CD14-positive monocyte (primary cell): ENCODE results near the gene CCDC149. TPM values are rescaled to one million over a fixed set of nuclear protein-coding genes. Genes with fewer than 3 reads are reported as not detected.

Experiments used
- DNase-seq, 3 donors: peaks; one replicate each; pipeline ENCODE4 v3.0.0-alpha.2; 2011 to 2022
- H2AFZ ChIP-seq: 2 replicates; pipeline ENCODE4 v1.6.0; 2012; ENCODE audit warnings: mild to moderate bottlenecking, low read depth, low read length, inconsistent platforms; ENCODE audit not compliant: insufficient read depth, poor library complexity, severe bottlenecking
- H3K27ac ChIP-seq, 2 donors: 1 replicate in 1 of 2; 2 replicates in 1 of 2; pipeline ENCODE4 v1.5.1; 2012 to 2013; ENCODE audit warnings: low read length in 2 of 2, control low read depth in 1 of 2, inconsistent platforms in 1 of 2, low read depth in 1 of 2, mild to moderate bottlenecking in 1 of 2
- H3K27me3 ChIP-seq, 2 donors: one replicate each; pipeline versions ENCODE4 v1.6.0 to v1.6.1; 2011 to 2013; ENCODE audit warnings: low read length in 2 of 2; ENCODE audit not compliant: control insufficient read depth in 2 of 2, insufficient read depth in 2 of 2
- H3K36me3 ChIP-seq, 2 donors: replicated peaks in 1 of 2; 1 replicate in 1 of 2; 2 replicates in 1 of 2; pipeline versions ENCODE4 v1.5.1 to v1.6.1; 2012 to 2013; ENCODE audit warnings: low read length in 2 of 2, control low read depth in 1 of 2, inconsistent platforms in 1 of 2, mild to moderate bottlenecking in 1 of 2; ENCODE audit not compliant: insufficient read depth in 2 of 2, control insufficient read depth in 1 of 2
- H3K4me1 ChIP-seq, 2 donors: 1 replicate in 1 of 2; 2 replicates in 1 of 2; pipeline versions ENCODE4 v1.5.1 to v1.6.1; 2012 to 2013; ENCODE audit warnings: low read length in 2 of 2, control low read depth in 1 of 2, inconsistent platforms in 1 of 2, mild to moderate bottlenecking in 1 of 2, moderate library complexity in 1 of 2; ENCODE audit not compliant: insufficient read depth in 2 of 2, control insufficient read depth in 1 of 2
- H3K4me2 ChIP-seq: replicated peaks from 2 replicates; pipeline ENCODE3; 2012; ENCODE audit warnings: low read length, moderate library complexity, mild to moderate bottlenecking; ENCODE audit not compliant: poor library complexity, severe bottlenecking; ENCODE audit errors: extremely low read depth
- H3K4me3 ChIP-seq, 3 experiments: fragments of 200-600 bp in 1 of 3; sonication (generic) in 1 of 3; replicated peaks in 1 of 3; 1 replicate in 2 of 3; 2 replicates in 1 of 3; pipeline ENCODE4 v1.5.1; 2011 to 2013; ENCODE audit warnings: low read length in 3 of 3, mild to moderate bottlenecking in 3 of 3, control low read depth in 2 of 3, low read depth in 2 of 3, inconsistent platforms in 1 of 3, moderate library complexity in 1 of 3
- H3K79me2 ChIP-seq: 2 replicates; pipeline ENCODE4 v1.6.0; 2012; ENCODE audit warnings: mild to moderate bottlenecking, control low read depth, inconsistent platforms, low read length, moderate library complexity; ENCODE audit not compliant: insufficient read depth
- H3K9ac ChIP-seq: 2 replicates; pipeline ENCODE4 v1.6.0; 2017; ENCODE audit warnings: low read length, mild to moderate bottlenecking; ENCODE audit not compliant: insufficient read depth, poor library complexity, severe bottlenecking
- H3K9me3 ChIP-seq, 2 donors: replicated peaks in 1 of 2; 1 replicate in 1 of 2; 2 replicates in 1 of 2; pipeline versions ENCODE4 v1.5.1 to v1.6.1; 2012 to 2013; ENCODE audit warnings: low read length in 2 of 2, control low read depth in 1 of 2; ENCODE audit not compliant: control insufficient read depth in 1 of 2, insufficient read depth in 1 of 2
- H4K20me1 ChIP-seq: 2 replicates; pipeline ENCODE4 v1.6.0; 2012; ENCODE audit warnings: mild to moderate bottlenecking, low read length, control low read depth, moderate library complexity; ENCODE audit not compliant: insufficient read depth
- H3K27ac Mint-ChIP-seq, 7 donors: one replicate each; pipeline ENCODE4 v1.8.0; 2020; ENCODE audit warnings: mild to moderate bottlenecking in 7 of 7, mixed read lengths in 7 of 7, moderate library complexity in 6 of 7, inconsistent platforms in 2 of 7
- H3K27me3 Mint-ChIP-seq, 3 donors: one replicate each; pipeline ENCODE4 v1.8.0; 2021 to 2022; ENCODE audit warnings: low read depth in 3 of 3, mild to moderate bottlenecking in 3 of 3, mixed read lengths in 3 of 3, moderate library complexity in 3 of 3, inconsistent platforms in 1 of 3
- H3K36me3 Mint-ChIP-seq, 2 donors: one replicate each; pipeline ENCODE4 v1.8.0; 2020; ENCODE audit warnings: mixed read lengths in 2 of 2, inconsistent platforms in 1 of 2, mild to moderate bottlenecking in 1 of 2
- H3K4me1 Mint-ChIP-seq: one replicate; pipeline ENCODE4 v1.8.0; 2020; ENCODE audit warnings: mild to moderate bottlenecking, mixed read lengths
- H3K4me3 Mint-ChIP-seq, 2 donors: one replicate each; pipeline ENCODE4 v1.8.0; 2020; ENCODE audit warnings: mild to moderate bottlenecking in 2 of 2, mixed read lengths in 2 of 2, moderate library complexity in 1 of 2
- H3K9me3 Mint-ChIP-seq, 7 donors: one replicate each; pipeline ENCODE4 v1.8.0; 2020 to 2022; ENCODE audit warnings: mixed read lengths in 7 of 7, mild to moderate bottlenecking in 6 of 7, moderate library complexity in 6 of 7, inconsistent platforms in 2 of 7
- WGBS: methylation state at CpG from one replicate; pipeline ENCODE4 v1.1.5; 2013; ENCODE audit warnings: missing lambda C conversion rate; ENCODE audit not compliant: insufficient coverage; 5-methylcytosine and 5-hydroxymethylcytosine counted together
- intact Hi-C, 2 donors: fragments of 100-400 bp; cut with micrococcal nuclease; formaldehyde crosslinking; loops; one replicate each; pipeline versions ENCODE4 v1.15.0 to v1.15.1; 2023
- polyA plus RNA-seq, 3 donors: library from polyadenylated mRNA; depleted of rRNA in 1 of 3; unstranded in 2 of 3; stranded (reverse) in 1 of 3; fragments of 300-500 nt in 2 of 3; fragments of >200 nt in 1 of 3; fragmentation: Illumina TruSeq in 2 of 3; gene quantifications; 1 replicate in 2 of 3; 2 replicates in 1 of 3; pipeline ENCODE4 v1.2.3, GENCODE V29; 2012 to 2021
- TF ChIP-seq, protein P1 (sequence below): fragments of 200-600 bp; IDR thresholded peaks from one replicate; pipeline ENCODE4 v1.8.0; 2022; ENCODE audit warnings: antibody characterized with exemption, mild to moderate bottlenecking

The CCDC149 gene
- polyA plus RNA-seq, 3 donors = 5.5 to 15.8 (median 14.9) TPM

DNA sequence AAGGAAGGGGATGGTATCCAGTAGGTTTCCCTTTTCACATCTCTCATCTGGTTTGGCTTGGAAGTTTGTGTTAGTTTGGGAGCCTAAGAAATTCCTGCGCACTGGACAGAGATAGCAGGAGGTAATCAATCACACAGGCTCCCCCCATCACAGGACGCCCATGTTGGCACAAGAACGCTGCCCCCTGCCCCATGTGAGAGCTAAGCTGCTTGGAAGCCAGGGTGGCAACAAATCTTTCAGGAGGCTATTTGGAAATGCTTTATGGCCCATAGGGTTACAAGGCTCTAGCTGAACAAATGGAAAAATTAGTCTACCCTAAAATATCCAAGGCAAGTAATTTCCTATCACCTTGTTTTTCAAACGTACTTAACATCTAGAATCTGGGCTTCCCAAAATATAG, 63.5 kb downstream of the CCDC149 start:
- H3K36me3 Mint-ChIP-seq = peaks cover 52 to 63% of the 10 kb centered on the region in 2 donors
- peaks cover 3% of the 10 kb centered on the region for H4K20me1 ChIP-seq
- H3K36me3 ChIP-seq = peaks cover 8 to 46% of the 10 kb centered on the region in 2 donors
- H3K4me3 ChIP-seq = no peak overlapping the region
- no peaks in the 10 kb centered on the region for H3K9me3 ChIP-seq
- intact Hi-C loops = no loop called here
- no peak overlapping the region for H3K27ac Mint-ChIP-seq
- H3K4me2 ChIP-seq = no peak overlapping the region
- DNase-seq = no peak
- H3K27me3 ChIP-seq = no peaks in the 10 kb centered on the region
- no peaks in the 10 kb centered on the region for H3K79me2 ChIP-seq
- TF ChIP-seq, protein P1, sequence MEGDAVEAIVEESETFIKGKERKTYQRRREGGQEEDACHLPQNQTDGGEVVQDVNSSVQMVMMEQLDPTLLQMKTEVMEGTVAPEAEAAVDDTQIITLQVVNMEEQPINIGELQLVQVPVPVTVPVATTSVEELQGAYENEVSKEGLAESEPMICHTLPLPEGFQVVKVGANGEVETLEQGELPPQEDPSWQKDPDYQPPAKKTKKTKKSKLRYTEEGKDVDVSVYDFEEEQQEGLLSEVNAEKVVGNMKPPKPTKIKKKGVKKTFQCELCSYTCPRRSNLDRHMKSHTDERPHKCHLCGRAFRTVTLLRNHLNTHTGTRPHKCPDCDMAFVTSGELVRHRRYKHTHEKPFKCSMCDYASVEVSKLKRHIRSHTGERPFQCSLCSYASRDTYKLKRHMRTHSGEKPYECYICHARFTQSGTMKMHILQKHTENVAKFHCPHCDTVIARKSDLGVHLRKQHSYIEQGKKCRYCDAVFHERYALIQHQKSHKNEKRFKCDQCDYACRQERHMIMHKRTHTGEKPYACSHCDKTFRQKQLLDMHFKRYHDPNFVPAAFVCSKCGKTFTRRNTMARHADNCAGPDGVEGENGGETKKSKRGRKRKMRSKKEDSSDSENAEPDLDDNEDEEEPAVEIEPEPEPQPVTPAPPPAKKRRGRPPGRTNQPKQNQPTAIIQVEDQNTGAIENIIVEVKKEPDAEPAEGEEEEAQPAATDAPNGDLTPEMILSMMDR = no peak
- H3K27me3 Mint-ChIP-seq = peaks cover 0 to 1% (median 0%) of the 10 kb centered on the region in 3 donors
- H3K9me3 Mint-ChIP-seq = no peaks in the 10 kb centered on the region
- WGBS = 100% methylated on average over 2 of the region's 4 CpGs
- no peak overlapping the region for H3K9ac ChIP-seq
- H3K4me3 Mint-ChIP-seq = no peak overlapping the region
- H3K27ac ChIP-seq = no peak overlapping the region
- H2AFZ ChIP-seq = no peak overlapping the region
- H3K4me1 Mint-ChIP-seq = peaks cover 17% of the 10 kb centered on the region
- H3K4me1 ChIP-seq = peaks cover 0 to 5% of the 10 kb centered on the region in 2 donors

DNA sequence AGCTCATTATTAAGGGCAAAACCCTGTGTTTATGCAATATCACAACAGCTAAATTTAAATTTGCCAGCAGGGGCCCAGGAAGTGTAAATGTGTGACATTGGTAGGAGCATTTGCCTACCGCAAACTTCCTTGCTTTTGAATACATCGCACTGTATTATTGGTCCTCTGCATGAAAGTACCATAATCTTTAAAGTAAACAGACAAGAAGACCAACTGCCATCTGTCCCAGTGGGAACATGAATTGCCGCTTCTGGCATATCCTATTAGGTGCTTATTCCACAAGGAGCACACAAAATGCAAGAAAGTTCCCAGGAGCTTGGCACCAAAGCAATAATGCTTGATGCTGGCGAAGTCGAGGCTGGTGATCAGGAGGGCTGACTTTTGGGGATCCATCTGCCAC, 66.1 kb downstream of the CCDC149 start:
- Histone ChIP-seq H3K36me3 (peaks cover 11 to 44% of the 10 kb centered on the region in 2 donors), H3K27ac (no peak overlapping the region), H3K79me2 (no peaks in the 10 kb centered on the region), H3K9me3 (no peaks in the 10 kb centered on the region), H3K27me3 (no peaks in the 10 kb centered on the region), H3K4me1 (no peaks in the 10 kb centered on the region), H3K4me3 (no peak overlapping the region), H2AFZ (no peak overlapping the region), H3K9ac (no peak overlapping the region), H4K20me1 (peaks cover 3% of the 10 kb centered on the region), H3K4me2 (no peak overlapping the region)
- no peak for DNase-seq
- H3K27ac Mint-ChIP-seq = no peak overlapping the region
- 91% methylated on average over 4 of the region's 5 CpGs for WGBS
- H3K27me3 Mint-ChIP-seq = peaks cover 0 to 1% (median 0%) of the 10 kb centered on the region in 3 donors
- no peak overlapping the region for H3K4me3 Mint-ChIP-seq
- peaks cover 2% of the 10 kb centered on the region for H3K4me1 Mint-ChIP-seq
- H3K36me3 Mint-ChIP-seq = peaks cover 51 to 58% of the 10 kb centered on the region in 2 donors
- peaks cover 0 to 2% (median 0%) of the 10 kb centered on the region in 7 donors for H3K9me3 Mint-ChIP-seq
- TF ChIP-seq, protein P1 = no peak
- intact Hi-C loops = no loop called here
